AG04450 (cell line): ENCODE measurements around the gene GZMA. TPM values are rescaled to one million over a fixed set of nuclear protein-coding genes. Genes with fewer than 3 reads are reported as not detected.

Source experiments
- CTCF ChIA-PET: fragments of 300-600, 350-600 bp; formaldehyde crosslinking; extraction: SDS; loops from one replicate; lab custom pipeline; 2022; ENCODE audit warnings: antibody characterized with exemption, inconsistent platforms; lab: Charles Lee
- POLR2A ChIA-PET: fragments of 350-600 bp; formaldehyde crosslinking; extraction: SDS; loops from one replicate; lab custom pipeline; 2021; ENCODE audit warnings: antibody characterized with exemption, inconsistent platforms; lab: Yijun Ruan, JAX
- DNase-seq: peaks from one replicate; pipeline ENCODE4 v3.0.0-alpha.2; 2011; ENCODE audit warnings: low read depth, low spot score
- H3K27ac ChIP-seq: one replicate; pipeline ENCODE4 v1.5.1; 2012; ENCODE audit warnings: low read depth, low read length, control low read depth
- H3K27me3 ChIP-seq: one replicate; pipeline ENCODE4 v1.6.0; 2012; ENCODE audit warnings: low read length; ENCODE audit not compliant: control insufficient read depth, insufficient read depth
- H3K4me3 ChIP-seq: 2 replicates; pipeline ENCODE4 v1.5.1; 2011; ENCODE audit warnings: mild to moderate bottlenecking, low read depth, low read length, control low read depth
- H3K9me3 ChIP-seq: 2 replicates; pipeline ENCODE4 v1.5.1; 2012; ENCODE audit warnings: low read length; ENCODE audit not compliant: control insufficient read depth, insufficient read depth
- CTCF ChIP-seq: IDR thresholded peaks from 2 replicates; pipeline ENCODE4 v1.5.1; 2011; ENCODE audit warnings: low read depth, low read length, control low read depth, inconsistent platforms
- polyA plus RNA-seq: library from polyadenylated mRNA; depleted of rRNA; stranded (reverse); fragments of >200 nt; gene quantifications from 2 replicates; pipeline ENCODE4 v1.2.3, GENCODE V29; 2011

Gene GZMA
- polyA plus RNA-seq, 1 experiment: not detected

GRCh38 chr5:55136521-55136920, 34.1 kb downstream of the GZMA start:
- ChIA-PET CTCF (interaction anchor here (1.9 kb wide), 1 partner anchor 10 kb away, joined by 5 read pairs; no protein-coding TSS in a partner anchor), POLR2A (no interaction called here)
- Histone ChIP-seq H3K9me3 (no peaks in the 10 kb centered on the region), H3K27ac (no peak overlapping the region), H3K4me3 (no peak overlapping the region), H3K27me3 (peaks cover 13% of the 10 kb centered on the region)
- no peak for DNase-seq
- no peak for TF ChIP-seq CTCF

GRCh38 chr5:55140908-55141665, 38.6 kb downstream of the GZMA start:
- no peak for TF ChIP-seq CTCF
- ChIA-PET POLR2A (no interaction called here), CTCF (interaction anchor here (2.0 to 2.4 kb wide), 2 partner anchors 197 to 235 kb away, joined by 7 to 14 read pairs; no protein-coding TSS in a partner anchor)
- Histone ChIP-seq H3K27ac (no peak overlapping the region), H3K27me3 (peaks cover 25% of the 10 kb centered on the region), H3K4me3 (no peak overlapping the region), H3K9me3 (no peaks in the 10 kb centered on the region)
- DNase-seq: no peak

- no peak overlapping the region for H3K27ac ChIP-seq
- H3K4me3 ChIP-seq: no peak overlapping the region
- H3K27me3 ChIP-seq: peaks cover 25% of the 10 kb centered on the region
- CTCF ChIA-PET: interaction anchor here (2.0 to 2.4 kb wide), 2 partner anchors 198 to 236 kb away, joined by 7 to 14 read pairs; no protein-coding TSS in a partner anchor
- H3K9me3 ChIP-seq: no peaks in the 10 kb centered on the region
- POLR2A ChIA-PET: no interaction called here
- TF ChIP-seq CTCF: no peak
- no peak for DNase-seq
Observed at GRCh38 chr5:55141945-55142690, 39.7 kb downstream of the GZMA start.

- no peak overlapping the region for H3K27ac ChIP-seq
- H3K9me3 ChIP-seq: no peaks in the 10 kb centered on the region
- ChIA-PET CTCF (interaction anchor here (0.6 to 3.8 kb wide), 2 partner anchors 10 to 199 kb away, joined by 3 to 99 read pairs; no protein-coding TSS in a partner anchor), POLR2A (no interaction called here)
- no peak for DNase-seq
- no peak overlapping the region for H3K4me3 ChIP-seq
- H3K27me3 ChIP-seq: peaks cover 17% of the 10 kb centered on the region
- TF ChIP-seq CTCF: no peak
Observed at GRCh38 chr5:55143624-55144023, 41.2 kb downstream of the GZMA start.

- POLR2A ChIA-PET: no interaction called here
- peaks cover 12% of the 10 kb centered on the region for H3K27me3 ChIP-seq
- CTCF ChIA-PET: interaction anchor here (1.0 to 3.8 kb wide), 15 partner anchors 13 to 902 kb away, joined by 4 to 99 read pairs (median 7); partner anchors contain the start of genes ESM1 and GPX8
Observed at GRCh38 chr5:55146080-55146479, 43.6 kb downstream of the GZMA start.

More at GRCh38 chr5:55146080-55146479, 43.6 kb downstream of the GZMA start:
- no peaks in the 10 kb centered on the region for H3K9me3 ChIP-seq
- no peak for TF ChIP-seq CTCF
- no peak overlapping the region for H3K27ac ChIP-seq
- H3K4me3 ChIP-seq: no peak overlapping the region
- DNase-seq: no peak
